Epithelial cell of esophagus (primary cell): ENCODE measurements around the gene GSTCD.

Experiments used
- DNase-seq: peaks from one replicate; pipeline ENCODE4 v3.0.0; 2010; ENCODE audit warnings: low read depth
- H3K4me3 ChIP-seq: 2 replicates; pipeline ENCODE4 v1.5.1; 2011; ENCODE audit warnings: mild to moderate bottlenecking, low read length, control low read depth
- TF ChIP-seq, protein P1 (sequence below): IDR thresholded peaks from 2 replicates; pipeline ENCODE4 v1.5.1; 2011; ENCODE audit warnings: low read depth, mild to moderate bottlenecking, low read length, control low read depth, inconsistent platforms; ENCODE audit not compliant: insufficient read depth; ENCODE audit errors: missing control alignments

Gene GSTCD

DNA sequence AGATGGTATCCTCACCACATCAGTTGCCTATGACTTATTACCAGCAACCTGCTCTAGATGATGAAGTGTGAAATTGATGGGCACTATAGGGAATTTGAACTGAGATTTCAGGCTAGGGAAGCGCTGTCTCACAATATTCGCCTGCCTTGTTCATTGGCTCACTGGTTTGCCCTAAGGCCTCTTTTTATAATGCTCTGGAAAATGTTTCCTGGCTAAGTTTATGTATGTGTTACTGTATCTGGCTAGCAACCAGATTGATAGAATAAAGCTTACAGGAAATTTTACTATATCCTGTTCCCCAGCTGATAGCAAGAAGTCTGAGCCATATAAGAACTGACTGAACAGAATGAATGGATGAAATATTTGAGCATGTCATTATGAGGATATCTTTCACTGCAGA, 71.6 kb downstream of the GSTCD start:
- no peak for DNase-seq
- TF ChIP-seq, protein P1, sequence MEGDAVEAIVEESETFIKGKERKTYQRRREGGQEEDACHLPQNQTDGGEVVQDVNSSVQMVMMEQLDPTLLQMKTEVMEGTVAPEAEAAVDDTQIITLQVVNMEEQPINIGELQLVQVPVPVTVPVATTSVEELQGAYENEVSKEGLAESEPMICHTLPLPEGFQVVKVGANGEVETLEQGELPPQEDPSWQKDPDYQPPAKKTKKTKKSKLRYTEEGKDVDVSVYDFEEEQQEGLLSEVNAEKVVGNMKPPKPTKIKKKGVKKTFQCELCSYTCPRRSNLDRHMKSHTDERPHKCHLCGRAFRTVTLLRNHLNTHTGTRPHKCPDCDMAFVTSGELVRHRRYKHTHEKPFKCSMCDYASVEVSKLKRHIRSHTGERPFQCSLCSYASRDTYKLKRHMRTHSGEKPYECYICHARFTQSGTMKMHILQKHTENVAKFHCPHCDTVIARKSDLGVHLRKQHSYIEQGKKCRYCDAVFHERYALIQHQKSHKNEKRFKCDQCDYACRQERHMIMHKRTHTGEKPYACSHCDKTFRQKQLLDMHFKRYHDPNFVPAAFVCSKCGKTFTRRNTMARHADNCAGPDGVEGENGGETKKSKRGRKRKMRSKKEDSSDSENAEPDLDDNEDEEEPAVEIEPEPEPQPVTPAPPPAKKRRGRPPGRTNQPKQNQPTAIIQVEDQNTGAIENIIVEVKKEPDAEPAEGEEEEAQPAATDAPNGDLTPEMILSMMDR = no peak
- H3K4me3 ChIP-seq = no peak overlapping the region

- H3K4me3 ChIP-seq = no peak overlapping the region
- TF ChIP-seq, protein P1 = no peak
- DNase-seq = no peak
These were observed 76.2 kb downstream of the GSTCD start for GRCh38 chr4:105784761-105785160.

GRCh38 chr4:105785792-105786191, 77.2 kb downstream of the GSTCD start:
- DNase-seq = no peak
- TF ChIP-seq, protein P1 = no peak
- no peak overlapping the region for H3K4me3 ChIP-seq

DNA sequence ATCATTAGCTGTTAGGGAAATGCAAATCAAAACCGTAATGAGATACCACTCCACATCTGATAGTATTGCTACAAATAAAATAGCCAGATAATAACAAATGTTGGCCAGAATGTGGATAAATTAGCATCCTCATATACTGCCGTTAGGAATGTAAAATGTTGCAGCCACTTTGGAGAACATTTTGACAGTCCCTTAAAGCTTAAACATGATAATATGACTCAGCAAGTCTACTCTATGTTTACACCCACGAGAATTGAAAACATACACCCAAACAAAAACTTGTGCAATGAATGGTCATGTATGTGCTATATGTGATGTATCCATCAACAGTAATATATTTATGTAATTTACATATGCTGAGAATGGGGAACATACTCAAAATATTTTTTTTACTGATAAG, 78.2 kb downstream of the GSTCD start:
- no peak overlapping the region for H3K4me3 ChIP-seq
- DNase-seq = no peak
- TF ChIP-seq, protein P1 = no peak

DNA sequence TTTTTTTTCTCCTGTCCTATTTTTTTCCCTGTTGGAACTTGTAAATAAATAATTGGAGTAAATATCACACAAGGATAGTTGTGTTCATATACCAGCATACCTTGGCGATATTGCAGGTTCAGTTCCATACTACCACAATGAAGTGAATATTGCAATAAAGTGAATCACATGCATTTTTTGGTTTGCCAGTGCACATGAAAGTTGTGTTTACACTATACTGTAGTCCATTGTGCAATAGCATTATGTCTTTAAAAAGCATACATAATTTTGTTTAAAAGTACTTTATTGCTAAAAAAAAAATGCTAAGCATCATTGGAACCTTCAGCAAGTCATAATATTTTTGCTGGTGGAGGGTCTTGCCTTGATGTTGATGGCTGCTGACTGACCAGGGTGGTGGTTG, 88.6 kb downstream of the GSTCD start:
- H3K4me3 ChIP-seq = no peak overlapping the region
- TF ChIP-seq, protein P1 = no peak
- no peak for DNase-seq

DNA sequence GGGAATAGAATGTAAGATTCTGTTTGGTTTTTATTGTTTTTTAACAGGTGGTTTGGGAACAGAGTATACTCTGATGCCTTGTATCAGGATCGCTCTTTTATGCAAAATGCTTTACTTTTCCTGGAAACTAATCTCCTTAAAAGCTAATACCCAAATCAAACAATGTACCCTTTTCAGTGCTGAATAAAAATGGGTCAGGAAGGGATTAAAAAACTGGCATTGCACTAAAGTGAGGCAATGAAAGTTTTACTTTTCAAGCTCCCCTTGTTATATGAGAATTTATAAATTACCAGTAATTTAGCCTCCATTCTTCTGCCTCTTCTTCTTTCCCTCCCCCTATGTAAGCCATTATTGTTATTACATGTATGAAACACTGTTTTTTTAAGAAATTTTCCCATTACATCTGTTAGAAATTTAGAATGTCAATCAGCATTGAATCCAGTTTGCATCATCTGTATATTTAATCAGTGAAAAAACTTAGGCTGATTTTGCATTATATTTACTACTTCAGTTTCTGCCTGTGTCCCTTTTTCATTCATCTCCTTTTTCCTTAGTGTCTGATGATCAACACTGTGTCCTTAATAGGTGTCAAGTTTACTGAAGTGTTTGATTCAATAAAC, 97.0 kb downstream of the GSTCD start:
- H3K4me3 ChIP-seq = no peak overlapping the region
- TF ChIP-seq, protein P1 = no peak
- no peak for DNase-seq

DNA sequence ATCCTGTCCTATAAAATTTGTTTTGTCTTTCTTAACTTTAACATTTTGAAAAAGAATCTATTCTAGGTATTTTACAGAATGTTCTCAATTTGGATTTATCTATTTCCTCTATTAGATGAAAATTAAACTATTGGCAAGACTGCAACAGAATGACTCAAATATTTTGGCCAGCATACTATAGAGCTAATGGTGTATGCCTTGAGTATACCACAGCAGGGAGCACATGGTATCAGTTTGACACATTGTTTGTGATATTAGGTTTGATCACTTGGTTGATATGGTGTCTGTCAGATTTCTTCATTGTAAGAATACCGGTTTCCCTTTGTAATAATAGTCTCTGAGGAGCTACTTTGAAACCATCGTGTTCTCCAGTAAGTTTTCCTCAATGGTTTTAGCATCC, 98.9 kb downstream of the GSTCD start:
- no peak for DNase-seq
- TF ChIP-seq, protein P1 = no peak
- no peak overlapping the region for H3K4me3 ChIP-seq
